NOMO-1 (cell line): ENCODE results near the gene CCDC88C.
A peak's percentile ranks its signal among the peaks of the same experiment; 100 is the strongest.
"Not testable (repeated sequence)": the region's sequence is repeated elsewhere in the genome, so short reads cannot be mapped to it uniquely, and the experiment has no call there.

ENCODE experiments used
- DNase-seq, 2 experiments: peaks; one replicate each; lab custom pipeline; 2025; ENCODE audit not compliant: unreplicated experiment in 2 of 2; lab: John Stamatoyannopoulos, UW

Gene CCDC88C

GRCh38 chr14:91417120-91417982, at the start of gene CCDC88C:
TSS of gene CCDC88C (minus strand) at chr14:91417820. CDS start at chr14:91417690, 130 bp downstream.
- DNase-seq, result peak; percentile 71 to 79

DNA sequence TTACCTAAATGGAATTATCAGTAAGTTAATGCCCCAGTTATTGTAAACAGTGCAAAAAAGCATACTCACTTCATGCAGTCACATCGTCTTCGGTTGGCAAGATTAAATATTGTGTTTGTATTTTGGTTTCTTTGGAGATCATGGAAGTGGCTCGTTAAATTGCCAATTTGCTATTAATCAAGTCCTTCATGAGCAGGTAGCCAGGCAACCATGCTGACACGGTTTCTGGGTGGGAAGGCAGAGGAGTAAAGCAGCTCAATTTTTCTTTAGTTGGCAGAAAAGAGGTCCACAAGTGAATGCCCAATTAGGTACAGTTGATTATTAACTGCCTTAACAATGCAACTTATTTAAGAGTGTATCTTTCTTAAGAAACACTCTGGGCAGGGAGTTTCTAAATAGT, 48.6 kb upstream of the CCDC88C start:
- DNase-seq, result no peak

GRCh38 chr14:91464615-91465205, 47.1 kb upstream of the CCDC88C start:
- no peak for DNase-seq

- DNase-seq, result no peak
These were observed 41.0 kb upstream of the CCDC88C start for GRCh38 chr14:91458612-91459011.

DNA sequence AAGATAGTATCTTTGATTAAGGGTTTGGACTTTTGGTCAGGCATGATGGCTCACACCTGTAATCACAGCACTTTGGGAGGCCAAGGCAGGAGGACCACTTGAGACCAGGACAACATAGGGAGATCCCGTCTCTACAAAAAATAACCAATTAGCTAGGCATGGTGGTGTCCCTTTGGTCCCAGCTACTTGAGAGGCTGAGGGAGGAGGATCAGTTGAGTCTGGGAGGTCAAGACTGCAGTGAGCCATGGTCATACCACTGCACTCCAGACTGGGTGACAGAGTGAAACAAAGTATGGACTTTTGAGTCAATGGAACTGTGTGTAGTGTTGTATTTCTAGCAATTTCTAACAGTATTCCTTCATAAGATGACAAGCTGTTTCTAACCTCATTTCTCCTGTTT, 38.7 kb upstream of the CCDC88C start:
- no peak for DNase-seq

GRCh38 chr14:91454580-91454979, 37.0 kb upstream of the CCDC88C start:
- no peak for DNase-seq

GRCh38 chr14:91454155-91454554, 36.5 kb upstream of the CCDC88C start:
- DNase-seq, result no peak

- DNase-seq, result no peak
These were observed 36.1 kb upstream of the CCDC88C start for GRCh38 chr14:91453744-91454143.

DNA sequence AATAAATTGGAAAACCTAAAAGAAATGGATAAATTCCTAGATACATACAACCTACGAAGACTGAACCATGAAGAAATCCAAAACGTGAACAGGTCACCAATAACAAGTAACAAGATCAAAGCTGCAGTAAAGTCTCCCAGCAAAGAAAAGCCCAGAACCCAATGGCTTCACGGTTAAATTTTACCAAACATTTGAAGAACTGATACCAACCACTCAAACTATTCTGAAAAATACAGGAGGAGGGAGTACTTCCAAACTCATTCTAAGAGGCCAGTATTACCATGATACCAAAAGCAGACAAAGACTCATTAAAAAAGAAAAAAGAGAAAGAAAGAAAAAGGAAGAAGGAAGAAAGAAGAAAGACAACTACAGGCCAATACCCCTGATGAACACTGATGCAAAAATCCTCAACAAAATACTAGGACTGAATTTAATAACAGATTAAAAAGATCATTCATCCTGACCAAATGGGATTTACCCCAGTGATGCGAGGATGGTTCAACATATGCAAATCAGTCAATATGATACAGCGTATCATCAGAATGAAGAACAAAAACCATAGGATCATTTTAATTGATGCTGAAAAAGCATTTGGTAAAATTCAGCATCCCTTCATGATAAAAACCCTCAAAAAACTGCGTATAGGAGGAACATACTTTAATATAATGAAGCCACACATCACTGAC, 26.9 kb upstream of the CCDC88C start:
- DNase-seq, result no peak

DNA sequence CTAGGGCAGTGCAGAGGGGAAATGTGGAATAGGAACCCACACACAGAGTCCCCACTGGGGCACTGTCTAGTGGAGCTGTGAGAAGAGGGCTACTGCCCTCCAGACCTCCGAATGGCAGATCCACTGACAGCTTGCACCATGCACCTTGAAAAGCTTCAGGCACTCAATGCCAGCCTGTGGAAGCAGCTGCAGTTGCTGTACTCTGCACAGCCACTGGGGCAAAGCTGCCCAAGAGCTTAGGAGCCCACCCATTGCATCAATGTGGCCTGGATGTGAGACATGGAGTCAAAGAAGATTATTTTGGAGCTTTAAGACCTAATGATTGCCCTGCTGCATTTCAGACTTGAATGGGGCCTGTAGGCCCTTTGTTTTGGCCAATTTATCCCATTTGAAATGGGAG, 21.7 kb upstream of the CCDC88C start:
- no peak for DNase-seq

- DNase-seq, result no peak
These were observed 21.2 kb upstream of the CCDC88C start for GRCh38 chr14:91438845-91439244.

DNA sequence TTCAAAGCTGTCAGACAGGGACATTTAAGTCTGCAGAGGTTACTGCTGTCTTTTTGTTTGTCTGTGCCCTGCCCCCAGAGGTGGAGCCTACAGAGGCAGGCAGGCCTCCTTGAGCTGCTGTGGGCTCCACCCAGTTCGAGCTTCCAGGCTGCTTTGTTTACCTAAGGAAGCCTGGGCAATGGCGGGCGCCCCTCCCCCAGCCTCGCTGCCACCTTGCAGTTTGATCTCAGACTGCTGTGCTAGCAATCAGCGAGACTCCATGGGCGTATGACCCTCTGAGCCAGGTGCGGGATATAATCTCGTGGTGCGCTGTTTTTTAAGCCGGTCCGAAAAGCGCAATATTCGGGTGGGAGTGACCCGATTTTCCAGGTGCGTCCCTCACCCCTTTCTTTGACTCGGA, 18.6 kb upstream of the CCDC88C start:
- not testable (repeated sequence) for DNase-seq

- no peak for DNase-seq
These were observed 11.8 kb upstream of the CCDC88C start for GRCh38 chr14:91429385-91429784.

DNA sequence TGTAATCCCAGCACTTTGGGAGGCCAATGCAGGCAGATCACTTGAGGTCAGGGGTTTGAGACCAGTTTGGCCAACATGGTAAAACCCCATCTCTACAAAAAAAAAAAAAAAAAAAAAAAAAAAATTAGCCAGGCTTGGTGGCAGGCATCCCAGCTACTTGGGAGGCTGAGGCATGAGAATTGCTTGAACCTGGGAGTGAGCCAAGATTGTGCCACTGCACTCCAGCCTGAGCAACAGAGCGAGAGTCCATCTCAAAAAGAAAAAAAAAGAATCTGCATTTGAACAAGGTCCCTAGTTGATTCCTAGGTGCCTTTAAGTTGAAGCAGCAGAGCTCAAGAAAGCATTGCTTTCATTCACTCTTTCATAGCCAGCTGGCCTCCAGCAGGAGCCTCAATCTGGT, 11.3 kb upstream of the CCDC88C start:
- DNase-seq, result not testable (repeated sequence)

GRCh38 chr14:91425531-91425944, 7.9 kb upstream of the CCDC88C start:
- DNase-seq, result peak; percentile 89 to 91

DNA sequence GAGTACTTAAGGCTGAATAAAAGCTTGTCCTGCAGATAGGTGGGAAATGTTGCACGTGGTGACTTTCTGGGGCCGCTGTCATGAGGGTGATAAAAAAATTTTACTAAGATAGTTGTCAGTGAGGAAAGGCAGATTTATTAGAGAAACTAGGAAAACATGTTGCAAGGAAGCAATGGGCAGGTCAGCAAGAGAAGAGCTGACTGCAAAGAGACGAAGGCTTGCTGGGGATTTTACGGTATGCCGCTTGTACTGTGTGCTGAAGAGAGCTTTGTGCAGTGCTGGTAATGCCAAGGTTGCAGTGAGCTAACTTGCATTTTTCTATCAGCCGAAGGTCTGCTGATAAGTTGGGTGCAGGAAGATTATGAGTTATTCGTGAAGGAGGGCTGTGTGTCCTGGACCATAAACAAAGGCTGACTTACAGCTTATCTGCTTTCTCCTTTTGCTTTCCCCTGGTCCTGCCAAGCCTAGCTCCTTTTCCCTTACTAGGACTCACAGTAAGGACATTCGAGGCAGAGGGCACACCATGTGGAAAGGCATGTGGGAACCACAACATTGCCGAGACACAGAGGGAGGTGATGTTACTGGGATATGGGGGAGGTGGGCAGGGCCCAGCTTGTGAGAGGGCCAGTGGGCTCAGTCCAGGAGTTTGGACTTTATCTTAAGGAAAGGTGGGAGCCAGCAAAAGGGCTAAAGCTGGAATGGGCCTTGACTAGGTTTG, 7.4 kb upstream of the CCDC88C start:
- DNase-seq, result no peak

- no peak for DNase-seq
These were observed 3.1 kb upstream of the CCDC88C start for GRCh38 chr14:91420686-91421085.

DNA sequence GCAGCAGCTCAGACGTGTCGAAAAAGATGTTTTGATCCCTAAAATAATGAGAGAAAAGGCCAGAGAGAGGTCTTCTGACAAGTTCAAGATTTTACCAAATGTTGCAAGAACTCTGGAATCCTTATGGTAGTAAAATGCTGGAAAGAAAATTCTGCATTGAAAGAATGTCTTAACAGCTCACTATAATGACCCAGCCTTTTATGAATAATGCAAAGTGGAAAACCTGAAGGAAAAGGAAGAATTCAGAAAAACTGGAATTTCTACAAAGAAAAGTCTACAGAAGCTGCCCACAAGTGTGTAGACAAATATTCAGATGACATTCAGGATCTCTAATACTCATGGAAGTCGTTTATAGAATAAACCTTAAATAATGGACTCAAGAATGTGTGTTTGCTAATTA, 1.8 kb upstream of the CCDC88C start:
- DNase-seq, result no peak

DNA sequence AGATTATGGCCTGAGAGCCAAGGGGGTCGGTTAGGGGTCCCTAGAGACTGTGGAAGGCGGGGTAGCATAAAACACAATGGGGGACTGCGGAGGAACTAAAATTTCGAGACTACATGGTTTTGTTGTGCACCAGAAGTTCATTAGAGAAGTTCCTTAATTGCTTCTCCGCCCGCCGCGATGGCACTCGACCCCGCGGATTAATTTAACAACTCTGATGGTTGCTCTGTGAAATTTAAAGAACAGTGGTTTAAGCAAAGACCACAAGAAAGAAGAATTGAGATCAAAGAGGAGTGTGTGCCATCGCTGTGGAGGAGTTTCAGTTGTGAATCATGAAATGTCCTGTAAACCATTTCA, 1.4 kb upstream of the CCDC88C start:
- peak in 1 of 2 experiments; percentile 77 for DNase-seq

- DNase-seq, result peak; percentile 70 to 77
These were observed 895 bp upstream of the CCDC88C start for GRCh38 chr14:91418387-91419043.

DNA sequence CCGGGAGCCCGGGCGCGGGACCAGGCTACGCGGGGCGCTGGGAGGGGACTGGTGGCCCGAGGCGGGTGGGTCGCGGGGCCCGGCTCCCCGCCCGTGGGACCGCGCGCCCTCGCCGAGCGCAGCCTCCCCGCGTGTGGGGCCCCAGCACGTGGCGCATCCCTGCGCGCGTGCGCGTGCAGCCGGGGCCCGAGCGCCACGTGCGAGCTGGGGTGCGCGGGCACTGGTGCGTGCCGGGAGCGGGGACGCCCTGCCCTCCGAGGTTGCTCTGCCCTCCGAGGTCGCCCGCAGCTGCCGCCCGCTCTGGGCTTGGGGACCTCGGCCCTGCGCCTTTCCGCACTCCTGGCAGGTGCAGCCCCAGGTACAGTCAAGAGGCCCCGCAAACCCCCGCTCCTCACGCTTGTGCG, 365 bp upstream of the CCDC88C start:
- peak; percentile 58 to 67 for DNase-seq
